ENCODE data around the gene RAD17.
A peak's percentile ranks its signal among the peaks of the same experiment; 100 is the strongest.
"Not testable (repeated sequence)": the region's sequence is repeated elsewhere in the genome, so short reads cannot be mapped to it uniquely, and the experiment has no call there.

Gene RAD17

DNA sequence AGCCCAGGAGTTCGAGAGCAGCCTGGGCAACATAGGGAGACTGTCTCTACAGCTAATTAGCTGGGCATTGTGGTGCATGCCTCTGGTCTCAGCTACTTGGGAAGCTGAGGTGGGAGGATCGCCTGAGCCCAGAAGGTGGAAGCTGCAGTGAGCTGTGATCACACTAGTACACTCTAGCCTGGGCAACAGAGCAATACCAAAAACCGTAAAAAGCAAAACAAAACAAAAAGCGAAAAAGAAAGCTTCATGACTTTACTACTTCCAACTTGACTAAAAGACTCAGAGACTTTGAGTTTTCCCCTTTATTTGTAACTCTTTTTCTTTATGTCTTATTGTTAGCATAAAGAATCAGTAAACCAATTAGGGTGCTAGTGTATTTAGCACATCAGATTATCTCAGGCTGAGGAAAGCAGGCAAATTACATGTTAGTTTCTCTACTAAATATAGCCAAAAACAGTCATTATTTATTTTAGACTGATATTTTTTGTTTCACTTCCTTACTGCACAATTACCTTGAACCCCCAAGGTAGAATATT is 5.4 kb downstream of the RAD17 start:
- no peak for DNase-seq (ENCODE audit: low read depth in 2 of 3, low spot score in 1 of 3)

DNA sequence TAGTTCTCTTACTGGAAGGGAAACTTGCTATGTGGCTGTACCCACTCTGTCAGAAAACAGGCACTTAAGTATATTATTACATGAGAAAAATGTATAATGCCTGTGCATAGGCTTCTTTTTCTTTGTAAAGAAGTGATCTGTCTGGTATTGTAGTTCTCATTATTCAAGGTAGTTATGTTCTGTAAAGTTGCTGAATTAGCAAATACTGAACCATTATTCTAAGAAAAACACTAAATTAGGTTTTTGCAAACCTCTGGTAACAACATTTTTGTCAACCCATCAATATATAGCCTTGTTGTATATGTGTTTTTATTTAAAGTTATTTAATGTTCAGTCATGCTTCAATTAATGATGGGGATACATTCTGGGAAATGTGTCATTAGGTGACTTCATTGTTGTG is 8.8 kb downstream of the RAD17 start:
- no peak for DNase-seq (ENCODE audit: low read depth in 2 of 3, low spot score in 1 of 3)

DNA sequence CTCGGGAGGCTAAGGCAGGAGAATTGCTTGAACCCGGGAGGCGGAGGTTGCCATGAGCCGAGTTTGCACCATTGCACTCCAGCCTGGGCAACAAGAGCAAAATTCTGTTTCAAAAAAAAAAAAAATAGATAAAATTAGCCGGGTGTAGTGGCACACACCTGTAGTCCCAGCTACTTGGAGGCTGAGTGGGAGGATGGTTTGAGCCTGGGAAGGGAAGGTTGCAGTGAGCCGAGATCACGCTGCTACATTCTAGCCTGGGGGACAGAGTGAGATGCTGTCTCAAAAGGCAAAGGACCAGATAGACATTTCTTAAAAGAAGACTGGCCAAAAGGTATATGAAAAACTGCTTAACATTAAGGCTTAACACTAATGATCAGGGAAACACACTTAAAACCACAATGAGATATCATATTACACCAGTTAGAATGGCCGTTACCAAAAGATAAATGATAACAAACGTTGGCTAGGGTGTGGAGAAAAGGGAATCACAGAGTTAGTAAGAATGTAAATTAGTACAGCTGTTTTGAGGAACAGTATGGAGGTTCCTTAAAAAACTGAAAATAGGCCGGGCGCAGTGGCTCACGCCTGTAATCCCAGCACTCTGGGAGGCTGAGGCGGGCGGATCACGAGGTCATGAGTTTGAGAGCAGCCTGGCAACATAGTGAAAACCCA is 35.2 kb downstream of the RAD17 start:
- DNase-seq (ENCODE audit: low read depth in 2 of 3, low spot score in 1 of 3): no peak

DNA sequence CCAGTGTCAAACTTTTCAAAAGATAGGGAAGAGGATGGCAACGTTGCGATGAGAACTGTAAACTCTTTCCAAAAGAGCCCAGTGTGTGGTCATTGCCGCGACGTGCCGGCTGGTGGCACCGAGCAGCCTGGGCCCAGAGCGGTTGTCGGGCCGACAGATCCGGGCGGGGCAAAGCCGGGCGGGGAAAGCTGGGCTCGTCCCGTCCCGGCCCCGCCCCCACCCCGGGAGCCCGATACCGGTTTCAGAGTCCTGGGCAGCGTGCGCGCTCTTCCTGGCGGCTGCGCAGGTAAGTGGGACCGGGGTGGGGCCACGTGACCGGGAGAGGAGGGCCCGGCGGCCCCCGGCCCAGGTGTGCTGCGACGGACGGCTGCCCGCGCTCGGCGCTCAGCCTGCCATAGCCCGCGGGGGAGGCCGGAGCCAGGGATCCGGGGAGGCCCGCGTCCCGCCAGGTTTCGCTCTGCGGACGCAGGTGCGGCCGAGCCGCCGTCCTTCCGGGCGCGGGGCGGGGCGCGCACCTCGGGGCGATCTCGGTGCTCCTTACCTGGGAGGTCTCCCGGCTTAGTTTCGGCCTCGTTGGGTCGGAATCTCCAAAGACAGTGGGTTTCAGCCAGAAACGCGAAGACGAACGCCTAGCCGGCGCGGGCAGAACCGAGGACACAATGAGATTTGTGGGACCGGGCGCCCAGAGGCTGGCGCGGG is 45.4 kb downstream of the RAD17 start, which contains the start of gene MARVELD2:
MARVELD2 (plus strand) TSS at position 232 of the 699 bp plus-strand sequence. CDS start 4,270 bp downstream, outside the sequence.
- peak; percentile 7 to 42 (median 17) for DNase-seq (ENCODE audit: low read depth in 2 of 3, low spot score in 1 of 3)

DNA sequence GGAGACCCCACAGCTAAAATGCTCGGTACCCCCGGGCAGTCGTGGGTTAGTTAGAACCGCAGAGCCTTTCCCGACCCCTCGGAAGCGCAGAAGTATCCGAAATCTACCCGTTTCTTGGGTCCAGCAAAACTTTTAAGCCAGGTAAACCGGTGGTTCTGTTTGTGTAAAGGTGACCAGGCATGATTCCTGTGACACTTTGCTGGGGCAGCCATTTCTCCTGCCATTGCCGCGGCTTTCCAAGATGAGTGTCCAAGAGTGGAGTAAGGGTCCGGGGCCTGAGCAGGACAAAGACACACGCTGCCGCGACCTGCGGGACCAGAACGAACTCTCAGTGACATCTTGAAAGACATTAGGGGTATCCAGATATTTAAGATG is 46.0 kb downstream of the RAD17 start:
- DNase-seq (ENCODE audit: low read depth in 2 of 3, low spot score in 1 of 3): no peak

DNA sequence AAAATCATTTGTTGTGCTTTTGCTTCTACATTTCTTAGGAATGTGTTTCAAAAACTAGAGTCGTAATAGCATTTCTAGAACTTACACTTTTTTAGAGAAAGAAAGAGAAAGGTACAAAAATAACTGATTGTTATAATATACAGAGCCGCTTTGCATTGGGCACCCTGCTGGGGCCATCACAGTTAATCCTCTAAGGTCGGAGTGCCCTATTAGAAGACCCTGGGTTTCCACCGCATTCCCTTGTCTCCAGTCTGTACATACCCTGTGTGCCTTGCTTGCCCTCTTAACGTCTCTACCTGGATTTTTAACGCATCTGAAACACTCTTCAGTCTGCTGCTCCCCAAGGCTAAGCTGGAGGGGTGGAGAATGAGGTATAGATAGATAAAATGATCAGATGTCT is 46.6 kb downstream of the RAD17 start:
- DNase-seq (ENCODE audit: low read depth in 2 of 3, low spot score in 1 of 3): no peak

DNA sequence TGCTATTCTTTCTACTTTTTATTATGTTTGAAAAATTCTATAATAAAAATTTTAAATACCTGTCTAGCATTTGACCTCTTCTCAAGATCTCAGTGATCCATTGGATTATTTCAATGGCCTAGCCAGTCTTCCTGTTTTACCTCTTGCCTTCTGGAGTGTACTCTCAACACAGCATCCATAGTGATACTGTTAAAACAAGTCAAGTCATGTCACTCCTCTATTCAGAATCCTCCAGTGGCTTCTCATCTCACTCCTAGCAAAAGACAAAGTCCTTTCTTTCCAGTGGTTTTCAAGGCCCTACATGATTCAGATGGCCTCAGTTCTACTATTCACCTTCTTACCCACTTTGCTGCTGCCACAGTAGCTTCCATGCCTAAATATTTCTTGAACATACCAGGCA is 47.1 kb downstream of the RAD17 start:
- no peak for DNase-seq (ENCODE audit: low read depth in 2 of 3, low spot score in 1 of 3)

DNA sequence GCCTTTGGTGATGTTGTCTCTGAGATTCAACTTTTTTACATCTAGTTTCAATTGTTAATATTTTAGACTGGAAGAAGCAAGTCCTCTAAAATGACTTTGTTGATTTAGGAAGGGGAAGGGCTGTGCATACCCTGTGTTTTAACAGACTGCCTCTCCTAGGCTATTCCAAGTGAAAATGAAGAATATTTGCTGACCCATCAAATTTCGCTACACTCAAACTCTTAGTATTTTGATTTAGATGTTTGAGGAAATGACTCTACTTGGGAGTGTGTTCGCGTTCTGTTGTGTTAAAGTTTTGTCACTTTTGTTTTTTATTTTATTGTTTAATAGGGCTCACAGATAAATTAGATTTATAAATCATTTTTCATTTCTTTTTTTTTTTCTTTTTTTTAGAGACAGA is 48.9 kb downstream of the RAD17 start:
- DNase-seq (ENCODE audit: low read depth in 2 of 3, low spot score in 1 of 3): no peak

DNA sequence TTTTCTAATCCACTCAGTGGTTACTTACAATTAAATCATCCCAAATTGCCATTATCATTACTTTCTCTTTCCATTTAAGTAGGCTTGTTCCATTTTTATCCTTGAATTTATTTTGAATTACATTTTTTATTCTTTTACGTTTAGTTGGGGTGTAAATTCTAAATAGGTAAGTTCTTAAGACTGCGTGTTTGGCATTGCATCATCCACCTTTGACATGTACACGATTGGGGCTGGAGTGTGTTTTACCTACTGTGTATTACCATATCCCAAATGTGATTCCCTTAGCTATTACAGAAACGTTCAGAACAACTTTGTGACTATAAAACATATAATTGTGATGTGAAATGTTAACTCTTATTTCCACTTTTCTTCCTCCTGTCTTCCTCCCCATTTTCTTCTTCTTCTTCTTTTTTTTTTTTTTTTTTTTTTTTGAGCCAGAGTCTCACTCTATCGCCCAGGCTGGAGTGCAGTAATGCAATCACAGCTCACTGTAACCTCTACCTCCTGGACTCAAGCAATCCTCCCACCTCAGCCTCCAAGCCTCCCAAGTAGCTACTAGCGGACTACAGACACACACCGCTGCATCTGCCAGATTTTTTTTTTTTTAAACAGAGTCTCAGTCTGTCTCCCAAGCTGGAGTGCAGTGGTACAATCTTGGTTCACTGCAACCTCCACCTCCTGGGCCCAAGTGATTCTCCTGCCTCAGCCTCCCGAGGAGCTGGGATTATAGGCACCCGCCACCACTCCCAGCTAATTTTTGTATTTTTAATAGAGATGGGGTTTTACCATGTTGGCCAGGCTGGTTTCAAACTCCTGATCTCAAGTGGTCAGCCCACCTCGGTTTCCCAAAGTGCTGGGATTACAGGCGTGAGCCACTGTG is 62.0 kb downstream of the RAD17 start:
- DNase-seq (ENCODE audit: low read depth in 2 of 3, low spot score in 1 of 3): no peak

DNA sequence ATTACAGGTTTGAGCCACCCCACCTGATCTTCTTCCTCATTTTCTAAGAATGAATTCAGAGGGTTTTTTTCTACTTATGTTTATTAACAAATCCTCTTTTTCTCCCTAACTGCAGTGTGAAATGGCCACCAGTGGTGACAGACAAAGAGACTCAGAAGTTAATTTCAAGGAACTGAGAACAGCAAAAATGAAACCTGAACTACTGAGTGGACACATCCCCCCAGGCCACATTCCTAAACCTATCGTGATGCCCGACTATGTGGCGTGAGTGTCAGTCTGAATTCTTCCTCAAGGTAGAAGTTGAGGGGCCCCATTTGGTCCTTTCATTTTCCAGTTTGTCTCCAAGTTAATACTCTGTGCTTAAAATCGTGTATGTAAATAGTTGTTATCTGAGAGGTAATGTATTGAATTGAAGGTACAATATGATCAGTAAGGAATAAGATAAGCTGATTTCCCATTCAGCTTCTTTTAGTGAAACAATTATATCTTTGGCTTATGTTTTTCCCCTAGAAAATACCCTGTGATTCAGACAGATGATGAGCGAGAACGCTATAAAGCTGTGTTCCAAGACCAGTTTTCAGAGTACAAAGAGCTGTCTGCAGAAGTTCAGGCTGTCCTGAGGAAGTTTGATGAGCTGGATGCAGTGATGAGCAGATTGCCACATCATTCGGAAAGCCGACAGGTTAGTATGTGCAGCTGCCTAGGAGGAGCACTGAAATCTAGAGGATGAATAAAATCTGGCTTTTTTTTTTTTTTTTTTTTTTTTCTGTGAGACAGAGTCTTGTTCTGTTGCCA is 63.0 kb downstream of the RAD17 start:
- DNase-seq (ENCODE audit: low read depth in 2 of 3, low spot score in 1 of 3): no peak

DNA sequence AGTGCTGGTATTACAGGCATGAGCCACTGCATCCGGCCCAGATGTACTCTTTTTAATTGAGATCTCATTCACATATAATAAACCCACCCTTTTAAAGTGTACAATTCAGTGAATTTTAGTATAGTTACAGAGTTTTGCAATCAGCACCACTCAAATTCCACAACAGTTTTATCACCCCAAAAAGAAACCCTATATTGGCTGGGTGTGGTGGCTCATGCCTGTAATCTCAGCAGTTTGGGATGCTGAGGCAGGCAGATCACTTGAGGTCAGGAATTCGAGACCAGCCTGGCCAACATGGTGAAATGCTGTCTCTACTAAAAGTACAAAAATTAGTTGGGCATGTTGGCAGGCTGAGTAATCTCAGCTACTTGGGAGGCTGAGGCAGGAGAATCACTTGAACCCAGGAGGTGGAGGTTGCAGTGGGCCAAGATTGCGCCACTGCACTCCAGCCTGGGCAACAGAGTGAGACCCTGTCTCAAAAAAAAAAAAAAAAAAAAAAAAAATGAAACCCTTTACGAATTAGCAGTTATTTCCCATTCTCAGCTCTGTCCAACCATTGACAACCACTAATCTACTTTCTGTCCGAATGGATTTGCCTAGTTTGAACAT is 65.8 kb downstream of the RAD17 start:
- not testable (repeated sequence) for DNase-seq (ENCODE audit: low read depth in 2 of 3, low spot score in 1 of 3)

DNA sequence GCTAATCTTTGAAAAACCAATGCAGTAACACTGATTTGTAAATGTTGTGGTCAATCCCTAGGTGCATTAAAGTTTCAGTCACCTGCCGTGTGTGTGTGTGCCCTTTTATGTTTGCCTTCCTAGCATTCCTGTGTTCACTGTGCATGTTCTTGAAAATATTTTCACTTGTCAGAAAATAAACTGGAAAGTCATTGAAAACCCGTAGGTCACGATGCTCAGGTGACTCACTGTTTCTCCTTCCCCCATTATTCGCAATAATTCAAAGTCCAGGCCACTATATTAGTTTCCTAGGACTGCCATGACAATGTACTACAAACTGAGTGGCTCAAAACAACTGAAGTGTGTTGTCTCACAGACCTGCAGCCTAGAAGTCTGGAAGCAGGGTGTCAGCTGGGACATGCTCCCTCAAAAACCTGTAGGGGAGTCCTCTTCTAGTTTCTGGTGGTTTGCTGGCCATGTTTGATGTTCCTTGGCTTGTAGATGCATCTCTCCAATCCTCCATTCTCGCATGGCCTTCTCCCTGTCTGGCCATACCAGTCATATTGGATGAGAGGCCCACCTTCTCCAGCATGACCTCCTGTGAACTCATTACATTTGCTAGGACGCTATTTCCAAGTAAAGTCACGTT is 74.6 kb downstream of the RAD17 start:
- no peak for DNase-seq (ENCODE audit: low read depth in 2 of 3, low spot score in 1 of 3)

DNA sequence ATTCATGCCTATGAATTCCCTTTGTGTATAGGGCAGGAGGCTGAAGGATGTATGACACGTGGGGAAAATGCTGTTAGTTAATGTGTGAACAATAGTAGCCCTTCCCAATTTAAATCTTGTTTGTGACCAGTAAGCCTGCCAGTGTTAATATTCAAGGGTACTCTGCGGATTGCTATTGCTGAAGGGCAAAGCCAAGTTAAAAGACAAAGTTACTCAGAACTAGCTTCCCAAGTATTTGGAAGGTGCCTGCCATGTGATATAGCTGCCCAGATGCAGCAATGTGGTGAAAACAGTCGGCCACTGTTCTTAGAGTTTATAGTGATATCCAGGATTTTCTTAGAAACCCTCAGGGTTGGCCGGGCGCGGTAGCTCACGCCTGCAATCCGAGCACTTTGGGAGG is 79.9 kb downstream of the RAD17 start:
- DNase-seq (ENCODE audit: low read depth in 2 of 3, low spot score in 1 of 3): no peak

DNA sequence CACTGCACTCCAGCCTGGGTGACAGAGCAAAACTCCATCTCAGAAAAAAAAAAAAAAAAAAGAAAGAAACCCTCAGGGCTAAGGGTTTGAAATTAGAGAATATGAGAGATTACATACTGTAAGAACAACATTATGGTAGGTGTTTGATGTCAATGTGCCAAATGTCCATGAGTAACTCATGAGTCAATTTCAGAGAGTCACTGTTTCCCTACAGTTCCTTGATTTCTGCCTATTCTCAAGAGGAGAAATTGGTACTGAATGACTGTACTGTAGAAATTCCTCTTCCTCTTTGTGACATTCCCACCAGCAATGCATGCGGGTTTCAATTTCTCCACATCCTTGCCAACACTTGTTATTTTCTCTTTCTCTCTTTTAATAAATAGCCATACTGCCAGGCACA is 80.5 kb downstream of the RAD17 start:
- no peak for DNase-seq (ENCODE audit: low read depth in 2 of 3, low spot score in 1 of 3)

DNA sequence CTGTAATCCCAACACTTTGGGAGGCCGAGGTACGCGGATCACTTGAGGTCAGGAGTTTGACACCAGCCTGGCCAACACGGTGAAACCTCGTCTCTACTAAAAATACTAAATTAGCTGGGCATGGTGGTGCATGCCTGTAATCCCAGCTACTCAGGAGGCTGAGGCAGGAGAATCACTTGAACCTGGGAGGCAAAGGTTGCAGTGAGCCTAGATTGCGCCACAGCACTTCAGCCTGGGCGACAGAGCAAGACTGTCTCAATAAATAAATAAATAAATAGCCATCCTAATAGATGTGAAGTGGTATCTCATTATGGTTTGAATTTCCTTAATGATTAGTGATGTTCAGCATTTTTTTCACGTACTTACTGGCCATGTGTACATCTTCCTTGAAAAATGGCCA is 80.9 kb downstream of the RAD17 start:
- not testable (repeated sequence) for DNase-seq (ENCODE audit: low read depth in 2 of 3, low spot score in 1 of 3)

DNA sequence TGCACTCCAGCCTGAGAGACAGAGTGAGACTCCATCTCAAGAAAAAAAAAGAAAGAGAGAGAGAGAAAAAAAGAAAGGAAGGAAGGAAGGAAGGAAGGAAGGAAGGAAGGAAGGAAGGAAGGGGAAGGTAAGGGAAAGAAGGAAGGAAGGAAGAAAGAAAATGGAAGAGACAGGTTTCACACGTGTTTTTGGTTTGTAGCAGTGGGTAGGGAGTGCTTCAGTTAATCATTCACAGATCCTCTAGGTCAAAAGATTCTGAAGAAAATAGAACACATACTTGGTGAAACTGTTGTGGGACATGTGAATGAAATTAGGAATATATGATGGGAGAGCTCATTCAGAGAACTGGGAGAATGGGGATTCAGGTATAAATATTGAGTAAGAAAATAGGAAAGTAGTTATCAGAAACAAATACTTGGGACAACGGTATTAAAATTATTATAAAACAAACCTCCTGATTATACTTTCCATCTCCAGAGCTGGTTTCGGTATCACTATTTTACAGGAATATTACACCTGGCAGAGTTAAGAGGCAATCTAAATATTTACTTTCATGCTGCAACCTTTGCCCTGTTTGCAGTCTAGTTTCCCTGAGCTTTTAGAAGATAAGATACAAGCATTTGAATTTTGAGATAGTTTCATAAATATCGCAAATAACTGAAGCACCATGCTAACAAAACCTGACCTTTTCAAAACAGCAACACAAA is 82.5 kb downstream of the RAD17 start:
- no peak for DNase-seq (ENCODE audit: low read depth in 2 of 3, low spot score in 1 of 3)

DNA sequence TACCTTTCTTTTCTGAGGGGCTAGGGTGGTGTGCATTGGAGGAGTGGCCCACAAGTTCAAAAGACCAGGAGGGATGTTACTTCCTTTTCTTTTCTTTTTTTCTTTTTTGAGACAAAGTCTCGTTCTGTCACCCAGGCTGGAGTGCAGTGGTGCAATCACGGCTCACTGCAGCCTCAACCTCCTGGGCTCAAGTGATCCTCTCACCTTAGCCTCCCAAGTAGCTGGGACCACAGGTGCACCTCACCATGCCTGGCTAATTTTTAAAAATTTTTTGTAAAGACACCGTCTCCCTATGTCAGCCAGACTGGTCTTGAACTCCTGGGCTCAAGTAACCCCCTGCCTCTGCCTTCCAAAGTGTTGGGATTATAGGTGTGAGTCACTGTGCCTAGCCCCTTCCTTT is 83.9 kb downstream of the RAD17 start:
- not testable (repeated sequence) for DNase-seq (ENCODE audit: low read depth in 2 of 3, low spot score in 1 of 3)

DNA sequence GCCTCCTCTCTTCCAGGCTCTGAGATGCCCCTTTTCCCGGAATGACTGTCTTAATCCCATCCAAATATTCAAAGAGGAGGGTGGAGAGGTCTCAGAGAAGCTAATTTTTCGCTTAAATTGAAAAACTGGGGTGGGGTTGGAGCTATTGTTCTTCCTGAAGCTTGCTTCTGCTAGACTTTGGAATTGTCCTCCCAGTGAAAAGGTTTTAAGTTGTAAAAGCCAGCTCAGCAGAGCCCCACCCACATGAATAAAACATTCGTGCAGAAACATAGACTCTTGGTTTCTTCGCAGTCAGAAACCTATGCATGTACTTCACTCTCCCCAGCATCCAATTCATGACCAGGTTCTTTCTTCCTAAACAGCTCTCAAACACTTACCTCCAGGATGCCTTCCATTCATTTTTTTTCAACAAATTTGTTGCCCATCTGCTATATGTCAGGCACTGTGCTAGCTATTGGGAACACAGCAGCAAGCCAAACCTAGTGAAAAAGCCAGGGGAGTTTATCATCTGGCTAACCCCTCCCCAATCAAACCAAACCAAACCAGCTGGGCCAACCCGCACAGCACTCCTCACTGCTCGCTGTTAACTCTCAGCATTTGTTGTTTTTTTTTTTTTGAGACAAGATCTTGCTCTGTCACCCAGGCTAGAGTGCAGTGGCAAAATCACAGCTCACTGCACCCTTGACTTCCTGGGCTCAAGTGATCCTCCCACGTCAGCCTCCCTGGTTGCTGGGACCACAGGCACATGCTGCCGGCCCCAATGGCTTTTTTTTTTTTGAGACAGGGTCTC is 85.0 kb downstream of the RAD17 start:
- no peak for DNase-seq (ENCODE audit: low read depth in 2 of 3, low spot score in 1 of 3)

All from stimulated activated CD4-positive, alpha-beta T cell treated with anti-CD3 and anti-CD28 coated beads, Interleukin-12 subunit alpha, Interleukin-12 subunit beta, amount 100 ng/mL, for 48 hours (primary cell).